ENCODE data around the gene VPS8.

- no peak for TF ChIP-seq POLR2A (IDR thresholded peaks at IDR 0.05)
- TF ChIP-seq CTCF (IDR thresholded peaks at IDR 0.05), result no peak
These were observed 60.2 kb downstream of the VPS8 start for GRCh38 chr3:184872200-184872599.

All from esophagus squamous epithelium (tissue), 4 donors.